Measurements from ENCODE around the gene ARMC2. TPM values are rescaled to one million over a fixed set of nuclear protein-coding genes. Genes with fewer than 3 reads are reported as not detected.

The ARMC2 gene
- 1 to 10 TPM; 1.8 to 3.6 (median 2.7) TPM for total RNA-seq (2021; fragmentation: NEBNext Ultra II Directional; extraction: Animal tissue kit (Norgen Biotek cat#: 25700))
- long read RNA-seq, partial matches to known transcripts, result 2 of 3 reads
- long read RNA-seq, other reads (novel, unspliced or antisense), result 1 of 3 reads

GRCh38 chr6:108848116-108848868 is at the start of gene ARMC2:
TSS of gene ARMC2 (plus strand) at chr6:108848422. CDS start at chr6:108854268, 5,846 bp downstream.
- Mint-ChIP-seq H3K27ac (peak within 1 kb of the TSS; percentile 90), H3K4me3 (peak within 1 kb of the TSS; percentile 94), H3K9me3 (no peaks in the 10 kb centered on the region), H3K36me3 (ENCODE audit: low read depth) (no peaks in the 10 kb centered on the region), H3K4me1 (ENCODE audit: low read depth) (peaks cover 16% of the 10 kb centered on the region), H3K27me3 (ENCODE audit: insufficient read depth) (no peaks in the 10 kb centered on the region; the same call in none of the 2 replicates)
- peak; percentile 84 for DNase-seq
- TF ChIP-seq CTCF (IDR thresholded peaks at IDR 0.05), result no peak

GRCh38 chr6:108798670-108799353 is 49.4 kb upstream of the ARMC2 start:
- Mint-ChIP-seq H3K27me3 (ENCODE audit: insufficient read depth) (peaks cover 2% of the 10 kb centered on the region), H3K4me3 (no peak overlapping the region), H3K4me1 (ENCODE audit: low read depth) (peaks cover 10% of the 10 kb centered on the region), H3K36me3 (ENCODE audit: low read depth) (no peaks in the 10 kb centered on the region), H3K9me3 (no peaks in the 10 kb centered on the region), H3K27ac (no peak overlapping the region)
- no peak for TF ChIP-seq CTCF (IDR thresholded peaks at IDR 0.05)
- no peak for DNase-seq

GRCh38 chr6:108799354-108799717 is 48.9 kb upstream of the ARMC2 start:
- Mint-ChIP-seq H3K4me1 (ENCODE audit: low read depth) (peaks cover 6% of the 10 kb centered on the region; the same call in 1 of the 2 replicates), H3K9me3 (no peaks in the 10 kb centered on the region), H3K4me3 (no peak overlapping the region)

GRCh38 chr6:108799791-108800190 is 48.4 kb upstream of the ARMC2 start:
- no peak for DNase-seq
- no peak for TF ChIP-seq CTCF (IDR thresholded peaks at IDR 0.05)
- H3K4me1 Mint-ChIP-seq (ENCODE audit: low read depth), result peaks cover 6% of the 10 kb centered on the region; the same call in 1 of the 2 replicates
- H3K4me3 Mint-ChIP-seq, result no peak overlapping the region
- no peaks in the 10 kb centered on the region for H3K36me3 Mint-ChIP-seq (ENCODE audit: low read depth)
- peaks cover 2% of the 10 kb centered on the region for H3K27me3 Mint-ChIP-seq (ENCODE audit: insufficient read depth)
- H3K27ac Mint-ChIP-seq, result no peak overlapping the region
- no peaks in the 10 kb centered on the region for H3K9me3 Mint-ChIP-seq

More at GRCh38 chr6:108799354-108799717, 48.9 kb upstream of the ARMC2 start:
- Mint-ChIP-seq H3K36me3 (ENCODE audit: low read depth) (no peaks in the 10 kb centered on the region), H3K27me3 (ENCODE audit: insufficient read depth) (peaks cover 2% of the 10 kb centered on the region), H3K27ac (no peak overlapping the region)
- no peak for DNase-seq
- no peak for TF ChIP-seq CTCF (IDR thresholded peaks at IDR 0.05)

DNA sequence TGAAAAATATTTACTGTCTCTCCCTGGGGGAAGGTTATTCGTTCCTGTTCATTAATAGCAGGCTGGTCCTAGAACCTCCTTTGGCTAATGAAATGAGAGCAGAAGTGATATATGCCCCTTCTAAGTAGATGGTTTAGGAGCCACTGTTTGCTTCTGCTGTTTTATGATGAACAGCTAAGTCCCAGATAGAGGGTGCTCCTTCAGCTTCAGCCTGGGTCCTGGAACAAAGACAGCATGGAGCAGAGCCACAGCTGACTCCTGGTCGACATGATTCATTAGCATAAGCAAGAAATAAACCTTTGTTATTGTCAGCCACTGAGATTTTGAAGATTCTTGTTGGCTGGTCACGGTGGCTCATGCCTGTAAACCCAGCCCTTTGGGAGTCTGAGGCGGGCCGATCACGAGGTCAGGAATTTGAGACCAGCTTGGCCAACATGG is 47.8 kb upstream of the ARMC2 start:
- no peak for DNase-seq
- Mint-ChIP-seq H3K4me3 (no peak overlapping the region), H3K27ac (no peak overlapping the region), H3K9me3 (no peaks in the 10 kb centered on the region), H3K4me1 (ENCODE audit: low read depth) (peaks cover 6% of the 10 kb centered on the region; the same call in 1 of the 2 replicates), H3K36me3 (ENCODE audit: low read depth) (no peaks in the 10 kb centered on the region), H3K27me3 (ENCODE audit: insufficient read depth) (peaks cover 4% of the 10 kb centered on the region)
- TF ChIP-seq CTCF (IDR thresholded peaks at IDR 0.05), result no peak

Measured in HFFc6 (cell line).